Lower leg skin (tissue), 3 donors: ENCODE results near the gene MSANTD2.

Experiments
- POLR2A ChIP-seq, 2 donors: fragments of 450-650 bp; IDR thresholded peaks; one replicate each; pipeline ENCODE4 v1.6.1; 2016 to 2017; ENCODE audit warnings: antibody characterized with exemption in 2 of 2, mild to moderate bottlenecking in 1 of 2, moderate library complexity in 1 of 2
- TF ChIP-seq, protein P1 (sequence below), 3 donors: fragments of 450-650 bp; IDR thresholded peaks; one replicate each; pipeline ENCODE4 v1.5.1; 2016; ENCODE audit warnings: antibody characterized with exemption in 3 of 3, mild to moderate bottlenecking in 3 of 3, moderate library complexity in 2 of 3

GRCh38 chr11:124729571-124729970 is 70.6 kb downstream of the MSANTD2 start:
- TF ChIP-seq, protein P1, sequence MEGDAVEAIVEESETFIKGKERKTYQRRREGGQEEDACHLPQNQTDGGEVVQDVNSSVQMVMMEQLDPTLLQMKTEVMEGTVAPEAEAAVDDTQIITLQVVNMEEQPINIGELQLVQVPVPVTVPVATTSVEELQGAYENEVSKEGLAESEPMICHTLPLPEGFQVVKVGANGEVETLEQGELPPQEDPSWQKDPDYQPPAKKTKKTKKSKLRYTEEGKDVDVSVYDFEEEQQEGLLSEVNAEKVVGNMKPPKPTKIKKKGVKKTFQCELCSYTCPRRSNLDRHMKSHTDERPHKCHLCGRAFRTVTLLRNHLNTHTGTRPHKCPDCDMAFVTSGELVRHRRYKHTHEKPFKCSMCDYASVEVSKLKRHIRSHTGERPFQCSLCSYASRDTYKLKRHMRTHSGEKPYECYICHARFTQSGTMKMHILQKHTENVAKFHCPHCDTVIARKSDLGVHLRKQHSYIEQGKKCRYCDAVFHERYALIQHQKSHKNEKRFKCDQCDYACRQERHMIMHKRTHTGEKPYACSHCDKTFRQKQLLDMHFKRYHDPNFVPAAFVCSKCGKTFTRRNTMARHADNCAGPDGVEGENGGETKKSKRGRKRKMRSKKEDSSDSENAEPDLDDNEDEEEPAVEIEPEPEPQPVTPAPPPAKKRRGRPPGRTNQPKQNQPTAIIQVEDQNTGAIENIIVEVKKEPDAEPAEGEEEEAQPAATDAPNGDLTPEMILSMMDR (IDR thresholded peaks at IDR 0.05): no peak
- no peak for TF ChIP-seq POLR2A (IDR thresholded peaks at IDR 0.05)
